GM13976 (cell line): ENCODE measurements around the gene DUS2.
"Not testable (repeated sequence)": the region's sequence is repeated elsewhere in the genome, so short reads cannot be mapped to it uniquely, and the experiment has no call there.

Experiments
- DNase-seq: peaks from one replicate; pipeline ENCODE4 v3.0.0; 2012; ENCODE audit warnings: low spot score
- in situ Hi-C: fragments of 300-500 bp; cut with MboI; formaldehyde crosslinking; loops from one replicate; pipeline ENCODE4 v1.12.0; 2022; ENCODE audit warnings: low sequenced_read_pairs, mixed read lengths, inconsistent platforms; ENCODE audit not compliant: unreplicated experiment
- TF ChIP-seq, protein P1 (sequence below): IDR thresholded peaks from 2 replicates; pipeline ENCODE4 v1.5.1; 2012; ENCODE audit warnings: borderline replicate concordance, mild to moderate bottlenecking; ENCODE audit not compliant: insufficient read depth; ENCODE audit errors: extremely low read depth, missing control alignments, control extremely low read depth

DUS2 gene

DNA sequence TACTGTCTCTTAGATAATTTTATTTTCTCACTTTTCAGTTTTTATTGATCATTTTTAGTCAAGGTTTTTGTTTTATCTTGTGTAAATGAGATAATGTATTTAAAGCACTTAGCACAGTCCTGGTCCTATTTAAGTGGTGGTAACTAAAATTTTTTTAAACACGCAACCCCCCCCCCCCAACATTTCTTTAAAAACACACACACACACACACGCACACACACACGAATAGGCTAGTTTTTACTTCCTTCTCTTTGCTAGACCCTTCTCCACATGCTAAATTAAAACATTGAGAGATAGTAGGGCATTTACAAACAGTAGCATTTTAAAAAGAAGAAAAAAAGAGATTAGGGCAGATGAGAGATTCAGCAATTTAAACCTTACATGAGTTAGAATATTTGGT, 67.0 kb downstream of the DUS2 start:
- no peak for DNase-seq
- in situ Hi-C loops: no loop called here
- TF ChIP-seq, protein P1, sequence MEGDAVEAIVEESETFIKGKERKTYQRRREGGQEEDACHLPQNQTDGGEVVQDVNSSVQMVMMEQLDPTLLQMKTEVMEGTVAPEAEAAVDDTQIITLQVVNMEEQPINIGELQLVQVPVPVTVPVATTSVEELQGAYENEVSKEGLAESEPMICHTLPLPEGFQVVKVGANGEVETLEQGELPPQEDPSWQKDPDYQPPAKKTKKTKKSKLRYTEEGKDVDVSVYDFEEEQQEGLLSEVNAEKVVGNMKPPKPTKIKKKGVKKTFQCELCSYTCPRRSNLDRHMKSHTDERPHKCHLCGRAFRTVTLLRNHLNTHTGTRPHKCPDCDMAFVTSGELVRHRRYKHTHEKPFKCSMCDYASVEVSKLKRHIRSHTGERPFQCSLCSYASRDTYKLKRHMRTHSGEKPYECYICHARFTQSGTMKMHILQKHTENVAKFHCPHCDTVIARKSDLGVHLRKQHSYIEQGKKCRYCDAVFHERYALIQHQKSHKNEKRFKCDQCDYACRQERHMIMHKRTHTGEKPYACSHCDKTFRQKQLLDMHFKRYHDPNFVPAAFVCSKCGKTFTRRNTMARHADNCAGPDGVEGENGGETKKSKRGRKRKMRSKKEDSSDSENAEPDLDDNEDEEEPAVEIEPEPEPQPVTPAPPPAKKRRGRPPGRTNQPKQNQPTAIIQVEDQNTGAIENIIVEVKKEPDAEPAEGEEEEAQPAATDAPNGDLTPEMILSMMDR: no peak

DNA sequence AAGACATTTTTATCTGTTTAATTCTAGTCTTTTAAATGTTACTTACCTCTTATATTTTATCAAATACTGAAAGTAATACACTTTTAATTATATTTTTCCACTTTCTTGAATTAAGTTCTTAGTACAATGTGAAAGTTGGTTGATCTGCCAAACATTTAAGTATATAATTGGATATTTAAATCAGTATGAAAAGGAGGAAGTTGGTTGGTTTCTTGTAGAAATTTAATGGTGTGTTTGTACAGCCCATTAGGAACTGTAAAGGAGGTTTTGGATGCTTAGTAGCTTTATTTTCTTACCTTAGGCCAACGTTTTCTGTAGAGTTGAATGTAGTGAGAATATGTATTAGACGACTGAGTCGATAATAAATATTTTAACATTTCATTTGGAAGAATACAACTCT, 67.4 kb downstream of the DUS2 start:
- in situ Hi-C loops: no loop called here
- TF ChIP-seq, protein P1: no peak
- no peak for DNase-seq

DNA sequence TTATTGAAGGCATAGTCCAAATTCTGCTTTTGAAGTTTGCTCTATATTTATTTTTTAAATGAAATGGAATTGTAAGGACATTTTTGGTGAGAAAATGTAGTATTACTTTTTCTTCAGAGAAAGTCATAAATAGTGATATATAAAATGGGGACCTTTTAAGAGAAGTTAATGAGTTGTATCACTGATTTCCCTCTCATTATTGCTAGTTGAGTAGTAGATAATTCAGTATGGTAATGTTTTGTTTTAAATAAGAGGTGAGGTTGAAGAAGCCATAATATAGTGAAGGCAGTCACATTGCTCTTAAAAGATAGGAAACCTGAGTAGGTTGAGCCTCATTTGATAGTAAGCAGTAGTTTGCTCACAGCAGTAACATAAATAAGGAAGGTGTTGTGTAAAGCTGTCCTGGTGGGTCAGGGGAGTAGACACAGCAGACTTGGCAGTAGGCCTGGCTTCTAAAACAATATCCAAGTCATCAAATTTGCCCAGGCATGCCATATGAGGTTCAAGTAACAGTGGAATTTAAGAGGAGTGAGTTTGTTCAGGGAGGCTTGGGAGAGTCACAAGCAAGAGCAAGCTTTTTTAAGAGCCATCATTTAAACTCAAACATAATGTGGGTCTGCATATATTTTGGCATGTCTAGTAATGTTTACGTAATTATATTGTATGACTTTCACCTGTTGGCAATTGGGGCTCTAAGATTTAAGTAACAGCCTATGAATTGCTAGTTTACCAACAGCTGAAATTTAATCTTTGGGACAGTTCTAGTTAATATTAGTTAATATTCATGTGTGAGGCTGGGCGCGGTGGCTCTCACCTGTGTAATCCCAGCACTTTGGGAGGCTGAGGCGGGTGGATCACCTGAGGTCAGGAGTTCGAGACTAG, 68.5 kb downstream of the DUS2 start:
- in situ Hi-C loops: no loop called here
- TF ChIP-seq, protein P1: no peak
- no peak for DNase-seq

DNA sequence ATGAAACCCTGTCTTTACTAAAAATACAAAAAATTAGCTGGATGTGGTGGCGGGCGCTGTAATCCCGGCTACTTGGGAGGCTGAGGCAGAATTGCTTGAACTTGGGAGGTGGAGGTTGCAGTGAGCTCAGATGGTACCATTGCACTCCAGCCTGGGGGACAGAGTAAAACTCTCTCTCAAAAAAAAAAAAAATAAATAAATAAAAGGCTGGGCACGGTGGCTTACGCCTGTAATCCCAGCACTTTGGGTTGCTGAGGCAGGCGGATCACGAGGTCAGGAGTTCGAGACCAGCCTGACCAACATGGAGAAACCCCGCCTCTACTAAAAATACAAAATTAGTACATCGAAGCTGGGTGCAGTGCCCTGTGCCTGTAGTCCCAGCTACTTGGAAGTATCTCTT, 69.2 kb downstream of the DUS2 start:
- in situ Hi-C loops, DNase-seq: not testable (repeated sequence)

DNA sequence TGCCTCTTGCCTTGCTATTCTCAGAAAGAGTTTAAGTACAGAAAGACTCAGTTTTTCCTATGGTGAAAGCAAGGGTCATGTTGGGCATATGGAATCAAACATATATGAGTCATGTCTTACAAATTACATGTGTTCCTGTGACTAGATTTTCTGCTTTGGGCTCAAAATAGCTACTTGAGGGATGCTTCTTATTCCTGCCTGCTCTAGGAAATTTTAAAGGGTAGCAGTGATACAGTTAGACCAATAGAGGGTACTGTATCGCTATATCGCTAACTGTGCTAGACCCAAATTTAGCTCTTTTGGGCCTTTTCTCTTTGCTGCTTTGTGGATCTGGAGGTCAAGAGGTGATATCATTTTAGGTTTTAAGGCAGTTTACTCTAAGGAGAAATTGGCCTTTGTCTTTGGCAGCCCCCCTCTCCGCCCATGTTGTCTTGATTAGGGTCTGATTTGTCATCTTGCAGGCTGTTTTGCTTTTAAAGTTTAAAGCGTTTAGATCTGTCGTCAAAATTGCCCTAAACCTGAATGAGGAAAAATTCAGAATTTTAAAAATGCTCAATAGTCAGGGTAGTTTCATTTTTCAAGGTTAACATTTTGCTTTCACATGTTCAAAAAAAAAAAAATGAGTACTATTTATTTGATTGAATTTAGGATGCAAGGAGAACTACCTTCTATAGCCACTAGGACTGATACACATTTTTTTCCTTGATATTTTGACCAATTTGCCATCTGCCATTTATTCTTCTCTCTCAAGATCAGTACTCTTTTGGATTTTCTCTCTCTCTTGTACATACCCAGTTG, 70.9 kb downstream of the DUS2 start:
- DNase-seq: no peak
- TF ChIP-seq, protein P1: peak; percentile 37
- in situ Hi-C loops: no loop called here

DNA sequence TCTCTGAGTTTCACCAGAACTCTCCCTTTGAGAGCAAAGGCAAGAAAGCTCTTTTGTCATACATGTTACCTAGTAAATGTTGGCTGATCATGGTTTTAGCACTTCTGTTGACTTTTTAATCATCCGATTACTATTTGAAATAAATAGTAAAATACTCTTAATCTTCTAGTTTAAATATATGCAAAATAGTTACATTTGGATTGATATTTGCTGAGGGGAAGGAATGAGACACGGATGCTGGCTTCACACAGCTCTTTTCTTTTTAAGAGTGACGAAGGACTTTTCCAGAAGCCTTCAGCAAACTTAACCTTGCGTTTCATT, 71.5 kb downstream of the DUS2 start:
- TF ChIP-seq, protein P1: no peak
- in situ Hi-C loops: no loop called here
- DNase-seq: no peak

DNA sequence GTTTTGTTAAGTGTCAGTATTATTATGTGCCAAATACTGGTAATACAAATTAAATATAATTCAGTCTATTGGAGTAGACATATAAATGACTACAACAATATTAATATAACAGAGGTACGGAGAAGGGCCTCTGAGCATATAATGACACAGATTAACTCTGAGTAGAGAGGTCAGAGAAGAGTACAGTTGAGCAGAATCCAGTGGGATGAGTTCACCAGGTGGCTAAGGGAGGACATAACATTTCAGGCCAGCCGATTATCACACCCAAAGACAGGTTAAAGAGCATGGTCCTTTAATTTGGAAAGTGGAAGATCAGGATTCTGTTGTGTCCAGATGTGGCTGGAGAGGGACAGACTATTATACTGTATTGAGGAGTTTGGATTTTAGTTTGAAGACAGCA, 73.4 kb downstream of the DUS2 start:
- no peak for DNase-seq
- TF ChIP-seq, protein P1: no peak
- in situ Hi-C loops: no loop called here
